GM19239 (cell line): ENCODE data around the gene NYAP2.

Experiments
- DNase-seq: peaks from one replicate; pipeline ENCODE4 v3.0.0; 2011; ENCODE audit warnings: low spot score; ENCODE audit not compliant: insufficient read length
- FAIRE-seq: peaks from 2 replicates; lab custom pipeline; 2011; peaks lifted over from hg19 to GRCh38; lab: Jason Lieb, UNC

NYAP2 gene

GRCh38 chr2:225532096-225532495 lies 132.6 kb downstream of the NYAP2 start:
- no peak for FAIRE-seq

GRCh38 chr2:225534037-225534436 lies 134.5 kb downstream of the NYAP2 start:
- DNase-seq (no peak), FAIRE-seq (no peak)

More at GRCh38 chr2:225532096-225532495, 132.6 kb downstream of the NYAP2 start:
- DNase-seq: no peak

- no peak for DNase-seq
- FAIRE-seq: no peak
Measured at GRCh38 chr2:225534697-225535096, 135.2 kb downstream of the NYAP2 start.

GRCh38 chr2:225536036-225536435 lies 136.5 kb downstream of the NYAP2 start:
- DNase-seq: no peak

GRCh38 chr2:225543626-225544025 lies 144.1 kb downstream of the NYAP2 start:
- FAIRE-seq (no peak), DNase-seq (no peak)

More at GRCh38 chr2:225536036-225536435, 136.5 kb downstream of the NYAP2 start:
- FAIRE-seq: no peak

GRCh38 chr2:225556461-225556860 lies 157.0 kb downstream of the NYAP2 start:
- FAIRE-seq (no peak), DNase-seq (no peak)

- FAIRE-seq (no peak), DNase-seq (no peak)
Measured at GRCh38 chr2:225558399-225559071, 159.0 kb downstream of the NYAP2 start.

- no peak for FAIRE-seq
- no peak for DNase-seq
Measured at GRCh38 chr2:225559072-225559415, 159.5 kb downstream of the NYAP2 start.

- no peak for DNase-seq
- no peak for FAIRE-seq
Measured at GRCh38 chr2:225566798-225567197, 167.3 kb downstream of the NYAP2 start.

- FAIRE-seq (no peak), DNase-seq (no peak)
Measured at GRCh38 chr2:225569995-225570394, 170.5 kb downstream of the NYAP2 start.

- no peak for FAIRE-seq
- DNase-seq: no peak
Measured at GRCh38 chr2:225573603-225574002, 174.1 kb downstream of the NYAP2 start.

- DNase-seq (no peak), FAIRE-seq (no peak)
Measured at GRCh38 chr2:225574582-225575138, 175.2 kb downstream of the NYAP2 start.

- FAIRE-seq (no peak), DNase-seq (no peak)
Measured at GRCh38 chr2:225581135-225581534, 181.6 kb downstream of the NYAP2 start.

GRCh38 chr2:225581906-225582305 lies 182.4 kb downstream of the NYAP2 start:
- no peak for FAIRE-seq
- no peak for DNase-seq

GRCh38 chr2:225582355-225583116 lies 183.0 kb downstream of the NYAP2 start:
- DNase-seq (no peak), FAIRE-seq (no peak)

GRCh38 chr2:225584796-225585195 lies 185.3 kb downstream of the NYAP2 start:
- FAIRE-seq (no peak), DNase-seq (no peak)

GRCh38 chr2:225590932-225591331 lies 191.4 kb downstream of the NYAP2 start:
- DNase-seq (no peak), FAIRE-seq (no peak)

- DNase-seq: no peak
- no peak for FAIRE-seq
Measured at GRCh38 chr2:225597911-225598310, 198.4 kb downstream of the NYAP2 start.

- no peak for DNase-seq
- FAIRE-seq: no peak
Measured at GRCh38 chr2:225598426-225598825, 198.9 kb downstream of the NYAP2 start.

- FAIRE-seq (no peak), DNase-seq (no peak)
Measured at GRCh38 chr2:225598897-225599296, 199.4 kb downstream of the NYAP2 start.

- no peak for DNase-seq
- FAIRE-seq: no peak
Measured at GRCh38 chr2:225599856-225600255, 200.3 kb downstream of the NYAP2 start.
